Skeletal muscle tissue (tissue), 4 donors: ENCODE measurements around the gene SLC4A3. TPM values are rescaled to one million over a fixed set of nuclear protein-coding genes. Genes with fewer than 3 reads are reported as not detected.

Experiments
- H3K27ac ChIP-seq: one replicate; pipeline ENCODE4 v1.7.0; 2013; ENCODE audit warnings: mild to moderate bottlenecking, low read depth, low read length, inconsistent platforms
- H3K27me3 ChIP-seq, 3 donors: one replicate each; pipeline ENCODE4 v1.7.0; 2013; ENCODE audit warnings: low read length in 3 of 3; ENCODE audit not compliant: control insufficient read depth in 3 of 3, insufficient read depth in 3 of 3
- H3K36me3 ChIP-seq, 3 donors: one replicate each; pipeline ENCODE4 v1.7.0; 2013; ENCODE audit warnings: low read length in 3 of 3; ENCODE audit not compliant: control insufficient read depth in 3 of 3, insufficient read depth in 3 of 3
- H3K4me1 ChIP-seq, 3 donors: one replicate each; pipeline ENCODE4 v1.7.0; 2013; ENCODE audit warnings: low read length in 3 of 3, mild to moderate bottlenecking in 3 of 3; ENCODE audit not compliant: control insufficient read depth in 3 of 3, insufficient read depth in 3 of 3
- H3K4me3 ChIP-seq, 3 donors: one replicate each; pipeline ENCODE4 v1.7.0; 2013; ENCODE audit warnings: low read length in 3 of 3
- H3K9ac ChIP-seq, 3 donors: one replicate each; pipeline ENCODE4 v1.7.0; 2013; ENCODE audit warnings: low read length in 3 of 3, mild to moderate bottlenecking in 3 of 3, moderate library complexity in 2 of 3, low read depth in 1 of 3
- H3K9me3 ChIP-seq, 3 donors: one replicate each; pipeline ENCODE4 v1.7.0; 2013; ENCODE audit warnings: low read length in 3 of 3; ENCODE audit not compliant: control insufficient read depth in 3 of 3
- total RNA-seq: library from RNA; depleted of rRNA; stranded (reverse); fragments of >200 nt; gene quantifications from one replicate; pipeline ENCODE4 v1.2.3, GENCODE V29; 2014
- donor health status: Osteomylitis.

SLC4A3 gene
- total RNA-seq, 1 donor from 2014 or later: 2.1 TPM

- Histone ChIP-seq H3K27me3 (peaks cover 0 to 7% (median 3%) of the 10 kb centered on the region in 3 donors), H3K9me3 (no peaks in the 10 kb centered on the region), H3K9ac (no peak overlapping the region), H3K4me3 (no peak overlapping the region), H3K36me3 (no peaks in the 10 kb centered on the region), H3K4me1 (no peaks in the 10 kb centered on the region), H3K27ac (no peak overlapping the region)
These were observed 2.9 kb upstream of the SLC4A3 start for GRCh38 chr2:219624565-219624964.

DNA sequence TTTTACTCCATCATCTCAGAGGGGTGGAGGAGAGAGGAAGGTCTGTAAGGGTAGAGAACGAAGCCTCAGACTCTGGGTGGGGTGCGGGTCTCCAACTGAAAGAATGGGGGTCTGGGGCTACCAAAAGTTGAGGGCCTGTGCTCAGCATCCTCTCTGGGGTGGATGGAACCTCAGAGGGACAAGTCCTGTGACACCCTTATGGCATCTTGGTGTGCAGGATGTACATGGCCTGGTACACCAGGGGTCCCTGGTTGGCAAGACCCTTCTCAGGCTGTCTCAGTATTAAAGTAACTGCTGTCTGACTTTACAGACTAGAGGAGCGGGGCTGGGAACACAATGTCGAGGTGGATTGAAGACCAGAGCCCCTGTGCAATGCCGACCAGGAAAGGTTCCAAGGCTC, 2.3 kb upstream of the SLC4A3 start:
- Histone ChIP-seq H3K27ac (no peak overlapping the region), H3K4me1 (no peaks in the 10 kb centered on the region)

DNA sequence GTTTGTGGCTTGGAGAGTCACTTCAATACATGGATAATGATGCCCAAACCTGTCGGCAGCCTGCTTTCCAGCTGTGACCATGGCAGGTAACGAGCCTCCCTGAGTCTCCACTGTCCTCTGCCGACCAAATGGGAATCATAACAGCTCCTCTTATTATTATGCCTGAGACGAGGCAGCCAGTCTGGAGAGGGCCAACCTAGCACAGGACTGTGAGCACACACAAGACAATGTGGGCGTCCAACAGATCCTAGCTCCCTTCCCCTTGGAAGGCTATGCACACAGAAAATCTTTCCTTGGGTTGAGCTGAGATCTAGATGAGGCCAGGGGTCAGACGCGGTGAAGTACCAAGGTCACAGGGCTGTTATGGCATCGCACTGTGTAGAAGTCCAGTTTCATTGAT, 890 bp upstream of the SLC4A3 start:
- Histone ChIP-seq H3K4me1 (peaks cover 0 to 8% (median 3%) of the 10 kb centered on the region in 3 donors), H3K9me3 (no peaks in the 10 kb centered on the region), H3K4me3 (no peak overlapping the region), H3K36me3 (no peaks in the 10 kb centered on the region), H3K9ac (no peak overlapping the region), H3K27ac (no peak overlapping the region), H3K27me3 (peaks cover 0 to 7% (median 3%) of the 10 kb centered on the region in 3 donors)

More for the DNA sequence above, 2.3 kb upstream of the SLC4A3 start:
- H3K9ac ChIP-seq: no peak overlapping the region
- no peak overlapping the region for H3K4me3 ChIP-seq
- no peaks in the 10 kb centered on the region for H3K9me3 ChIP-seq
- peaks cover 0 to 7% (median 3%) of the 10 kb centered on the region in 3 donors for H3K27me3 ChIP-seq
- H3K36me3 ChIP-seq: no peaks in the 10 kb centered on the region

DNA sequence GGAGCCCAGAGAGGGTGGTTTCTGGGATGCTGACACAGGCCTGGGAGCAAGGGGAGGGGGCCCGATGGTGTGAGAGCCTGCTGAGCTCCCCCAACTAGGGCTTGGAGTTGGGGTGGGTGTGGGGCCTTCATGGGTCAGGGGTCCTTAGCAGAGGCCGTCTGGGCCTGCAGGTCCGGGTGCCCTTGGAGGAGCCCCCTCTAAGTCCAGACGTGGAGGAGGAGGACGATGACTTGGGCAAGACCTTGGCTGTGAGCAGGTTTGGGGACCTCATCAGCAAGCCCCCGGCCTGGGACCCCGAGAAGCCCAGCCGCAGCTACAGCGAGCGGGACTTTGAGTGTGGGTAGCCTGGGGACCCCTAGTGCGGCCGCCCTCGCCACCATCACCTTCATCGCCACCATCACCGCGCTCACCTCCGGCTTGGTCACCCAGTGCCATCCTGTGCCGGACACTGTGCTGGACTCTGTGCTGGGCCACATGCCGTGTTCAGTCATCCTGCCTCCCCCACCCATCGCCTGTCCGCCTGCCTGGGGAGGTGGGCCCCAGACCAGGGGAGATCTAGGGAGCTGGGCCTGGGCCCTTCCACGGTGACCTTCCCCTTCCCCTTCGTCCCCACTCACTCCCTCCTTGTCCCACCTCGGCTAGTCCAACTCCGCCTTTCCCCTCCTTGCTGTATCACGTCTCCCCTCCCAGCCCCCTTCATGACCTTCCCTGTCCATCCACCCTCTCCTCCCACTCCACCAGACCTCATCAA, 980 bp downstream of the SLC4A3 start:
- Histone ChIP-seq H3K9ac (no peak overlapping the region), H3K9me3 (no peaks in the 10 kb centered on the region), H3K4me1 (peaks cover 0 to 8% (median 3%) of the 10 kb centered on the region in 3 donors), H3K4me3 (no peak overlapping the region), H3K27me3 (peaks cover 0 to 7% (median 3%) of the 10 kb centered on the region in 3 donors), H3K36me3 (no peaks in the 10 kb centered on the region), H3K27ac (no peak overlapping the region)

DNA sequence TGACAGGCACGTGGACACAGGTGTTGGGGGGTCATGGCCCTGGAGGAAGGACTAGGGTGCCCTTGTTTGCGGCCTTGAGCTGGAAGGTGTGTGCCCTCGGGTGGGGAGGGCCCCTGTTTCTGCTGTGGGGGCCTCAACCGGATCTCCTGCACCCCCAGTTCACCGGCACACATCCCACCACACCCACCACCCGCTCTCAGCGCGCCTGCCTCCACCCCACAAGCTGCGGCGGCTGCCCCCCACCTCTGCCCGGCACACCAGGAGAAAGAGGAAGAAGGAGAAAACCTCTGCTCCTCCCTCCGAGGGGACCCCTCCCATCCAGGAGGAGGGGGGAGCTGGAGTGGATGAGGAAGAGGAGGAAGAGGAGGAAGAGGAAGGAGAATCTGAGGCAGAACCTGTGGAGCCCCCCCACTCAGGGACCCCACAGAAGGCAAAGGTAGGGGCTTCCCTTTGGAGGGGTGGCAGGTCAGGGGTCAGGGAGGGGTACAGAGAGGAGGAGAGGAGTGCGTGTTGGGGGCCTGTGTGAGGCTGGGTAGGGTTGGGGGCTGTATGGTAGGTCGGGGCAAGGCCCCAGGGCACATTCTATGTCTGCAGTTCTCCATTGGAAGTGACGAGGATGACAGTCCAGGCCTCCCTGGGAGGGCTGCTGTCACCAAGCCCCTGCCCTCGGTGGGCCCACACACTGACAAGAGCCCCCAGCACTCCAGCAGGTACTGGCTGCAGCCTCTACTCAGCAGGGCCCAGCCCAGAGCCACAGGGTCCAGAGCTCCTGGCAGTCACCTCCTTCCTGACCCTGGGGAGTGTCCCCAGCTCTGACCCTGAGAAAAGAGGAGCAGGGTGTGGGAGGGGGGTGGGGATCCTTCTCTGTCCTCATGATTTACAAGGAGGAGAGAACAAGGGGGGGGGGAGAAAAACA, 1.8 kb downstream of the SLC4A3 start:
- H3K27me3 ChIP-seq: peaks cover 0 to 7% (median 3%) of the 10 kb centered on the region in 3 donors
- H3K4me1 ChIP-seq: peaks cover 0 to 8% (median 3%) of the 10 kb centered on the region in 3 donors
- no peak overlapping the region for H3K27ac ChIP-seq
- no peaks in the 10 kb centered on the region for H3K36me3 ChIP-seq
- H3K4me3 ChIP-seq: no peak overlapping the region
- H3K9me3 ChIP-seq: no peaks in the 10 kb centered on the region
- no peak overlapping the region for H3K9ac ChIP-seq

DNA sequence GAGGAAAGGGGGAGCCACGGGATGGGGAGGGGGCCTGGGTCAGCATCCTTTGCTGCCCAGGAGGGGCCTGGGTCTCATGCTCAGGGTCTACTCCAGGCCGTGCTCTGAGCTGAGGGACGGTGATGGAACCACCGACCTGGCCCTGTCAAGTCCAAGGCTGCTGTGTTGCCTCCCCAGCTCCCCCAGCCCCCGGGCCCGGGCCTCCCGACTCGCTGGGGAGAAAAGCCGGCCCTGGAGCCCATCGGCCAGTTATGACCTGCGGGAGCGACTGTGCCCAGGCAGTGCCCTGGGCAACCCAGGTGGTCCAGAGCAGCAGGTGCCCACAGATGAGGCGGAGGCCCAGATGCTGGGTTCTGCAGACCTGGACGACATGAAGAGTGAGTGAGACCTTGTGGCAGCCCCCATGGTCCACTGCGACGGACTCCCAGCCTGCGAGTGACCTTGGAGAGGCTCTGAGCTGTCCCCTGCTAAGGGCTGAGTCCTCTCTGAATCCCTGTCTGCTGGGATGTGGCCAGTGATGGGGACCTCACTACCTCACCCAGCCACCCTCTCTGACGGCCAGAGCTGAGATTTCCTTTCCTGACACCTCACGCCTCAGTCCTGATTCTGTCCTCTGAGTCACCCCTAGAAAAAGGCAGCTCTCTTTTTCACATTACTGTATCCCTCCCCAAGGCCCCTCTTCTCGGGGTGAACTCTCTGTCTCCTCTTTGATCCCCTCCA, 2.7 kb downstream of the SLC4A3 start:
- Histone ChIP-seq H3K27me3 (peaks cover 0 to 7% (median 3%) of the 10 kb centered on the region in 3 donors), H3K4me3 (no peak overlapping the region), H3K27ac (no peak overlapping the region), H3K36me3 (no peaks in the 10 kb centered on the region), H3K4me1 (peaks cover 0 to 8% (median 3%) of the 10 kb centered on the region in 3 donors), H3K9ac (no peak overlapping the region), H3K9me3 (no peaks in the 10 kb centered on the region)

- no peak overlapping the region for H3K27ac ChIP-seq
- H3K9me3 ChIP-seq: no peaks in the 10 kb centered on the region
- peaks cover 0 to 7% (median 3%) of the 10 kb centered on the region in 3 donors for H3K27me3 ChIP-seq
- no peak overlapping the region for H3K4me3 ChIP-seq
- no peak overlapping the region for H3K9ac ChIP-seq
- H3K36me3 ChIP-seq: no peaks in the 10 kb centered on the region
- H3K4me1 ChIP-seq: peaks cover 0 to 8% (median 3%) of the 10 kb centered on the region in 3 donors
These were observed 3.5 kb downstream of the SLC4A3 start for GRCh38 chr2:219630770-219631405.

DNA sequence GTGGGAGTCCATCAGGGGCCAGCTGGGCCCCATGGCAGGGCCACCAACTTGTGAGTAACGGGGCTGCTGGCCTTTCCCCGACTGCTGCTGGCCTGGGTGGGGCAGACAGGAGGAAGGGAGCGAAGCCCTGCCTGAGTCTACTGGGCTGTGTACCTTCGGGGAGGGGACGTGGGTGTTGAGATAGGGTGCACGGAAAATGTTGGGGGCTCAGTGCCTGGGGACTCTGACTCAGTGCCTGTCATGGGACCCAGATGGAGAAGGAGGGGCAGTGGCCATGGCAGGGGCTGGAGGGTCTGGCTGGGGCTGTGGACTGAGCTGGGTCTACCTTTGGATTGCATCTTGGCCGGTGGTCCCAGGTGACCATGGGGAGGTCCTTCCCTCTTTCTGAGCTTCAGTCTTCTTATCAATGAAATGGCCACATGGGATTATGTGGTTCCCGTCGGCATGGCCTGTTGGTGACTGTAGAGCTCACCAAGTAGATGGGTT, 4.0 kb downstream of the SLC4A3 start:
- no peak overlapping the region for H3K27ac ChIP-seq
- peaks cover 0 to 8% (median 3%) of the 10 kb centered on the region in 3 donors for H3K4me1 ChIP-seq

More for the DNA sequence above, 4.0 kb downstream of the SLC4A3 start:
- no peaks in the 10 kb centered on the region for H3K36me3 ChIP-seq
- H3K9ac ChIP-seq: no peak overlapping the region
- no peak overlapping the region for H3K4me3 ChIP-seq
- peaks cover 0 to 7% (median 3%) of the 10 kb centered on the region in 3 donors for H3K27me3 ChIP-seq
- no peaks in the 10 kb centered on the region for H3K9me3 ChIP-seq
